Loucy (cell line): Measurements from ENCODE around the gene FBN1.

ENCODE experiments used
- EZH2phosphoT487 ChIP-seq: fragments of 200-600 bp; IDR thresholded peaks from 2 replicates; pipeline ENCODE4 v1.6.1; 2018; ENCODE audit warnings: antibody characterized with exemption, mild to moderate bottlenecking, moderate library complexity, borderline replicate concordance
- TF ChIP-seq, protein P1 (sequence below): fragments of 200-600 bp; sonication (generic); conservative IDR thresholded peaks from 2 replicates; pipeline ENCODE4 v1.5.1; 2014; ENCODE audit warnings: mild to moderate bottlenecking, antibody characterized with exemption, low read length

DNA sequence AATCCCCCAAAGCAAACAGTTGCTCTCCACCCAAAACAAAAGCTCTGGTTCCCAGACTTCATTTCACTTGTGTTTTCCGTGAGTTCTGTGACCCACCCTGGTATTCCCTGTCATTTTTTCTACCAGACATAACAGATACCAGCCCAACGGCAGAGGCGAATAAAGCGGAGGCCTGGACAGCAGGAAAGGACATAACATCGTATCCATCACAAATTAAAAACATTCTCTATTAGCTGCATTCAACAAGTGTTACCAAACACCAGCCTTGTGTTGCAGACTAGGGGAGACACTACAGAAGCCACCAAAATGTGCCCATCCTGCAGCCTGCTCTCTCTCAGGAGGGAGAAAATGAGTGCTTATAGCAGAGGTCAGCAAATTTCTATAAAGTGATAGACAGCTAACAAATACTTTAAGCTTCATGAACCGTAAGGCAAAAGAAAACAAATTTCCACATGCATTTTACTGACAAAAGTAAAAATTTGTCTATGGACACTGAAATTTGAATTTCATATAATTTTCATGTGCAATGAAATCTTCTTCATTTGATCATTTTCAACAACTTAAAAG is 7.1 kb upstream of the FBN1 start:
- TF ChIP-seq, protein P1, sequence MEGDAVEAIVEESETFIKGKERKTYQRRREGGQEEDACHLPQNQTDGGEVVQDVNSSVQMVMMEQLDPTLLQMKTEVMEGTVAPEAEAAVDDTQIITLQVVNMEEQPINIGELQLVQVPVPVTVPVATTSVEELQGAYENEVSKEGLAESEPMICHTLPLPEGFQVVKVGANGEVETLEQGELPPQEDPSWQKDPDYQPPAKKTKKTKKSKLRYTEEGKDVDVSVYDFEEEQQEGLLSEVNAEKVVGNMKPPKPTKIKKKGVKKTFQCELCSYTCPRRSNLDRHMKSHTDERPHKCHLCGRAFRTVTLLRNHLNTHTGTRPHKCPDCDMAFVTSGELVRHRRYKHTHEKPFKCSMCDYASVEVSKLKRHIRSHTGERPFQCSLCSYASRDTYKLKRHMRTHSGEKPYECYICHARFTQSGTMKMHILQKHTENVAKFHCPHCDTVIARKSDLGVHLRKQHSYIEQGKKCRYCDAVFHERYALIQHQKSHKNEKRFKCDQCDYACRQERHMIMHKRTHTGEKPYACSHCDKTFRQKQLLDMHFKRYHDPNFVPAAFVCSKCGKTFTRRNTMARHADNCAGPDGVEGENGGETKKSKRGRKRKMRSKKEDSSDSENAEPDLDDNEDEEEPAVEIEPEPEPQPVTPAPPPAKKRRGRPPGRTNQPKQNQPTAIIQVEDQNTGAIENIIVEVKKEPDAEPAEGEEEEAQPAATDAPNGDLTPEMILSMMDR: no peak
- TF ChIP-seq EZH2phosphoT487: no peak
